Posterior vena cava (tissue), 2 donors: Measurements from ENCODE around the gene JAK2. TPM values are rescaled to one million over a fixed set of nuclear protein-coding genes. Genes with fewer than 3 reads are reported as not detected.
"Not testable (repeated sequence)": the region's sequence is repeated elsewhere in the genome, so short reads cannot be mapped to it uniquely, and the experiment has no call there.

Source experiments
- DNase-seq: peaks from one replicate; pipeline ENCODE4 v3.0.0-alpha.2; 2020; ENCODE audit warnings: low spot score
- intact Hi-C, 2 donors: fragments of 100-400 bp; cut with DNase I; formaldehyde crosslinking; loops; one replicate each; pipeline versions ENCODE4 v1.14.1 to v1.14.2; 2022 to 2023
- long read RNA-seq, 2 donors: library from polyadenylated mRNA; unstranded; transcript quantifications; one replicate each; pipeline ENCODE4 v2.0.0, GENCODE V29; 2020 to 2021
- total RNA-seq, 2 donors: library from RNA; stranded (reverse); fragmentation: NEBNext Ultra II Directional; extraction: Animal tissue kit (Norgen Biotek cat#: 25700); gene quantifications; one replicate each; pipeline ENCODE4 v1.2.1, GENCODE V29; 2021
- donor health status: DM: yes; HTN: yes; CAD: no.
- donor health status: DM: yes; HTN: yes; CAD: no.

Gene JAK2
- total RNA-seq = 10 to 100 TPM; 65.8 to 67.2 TPM
- long read RNA-seq, donor 1, full-length matches to known transcripts = 4 of 21 reads
- long read RNA-seq, donor 1, partial matches to known transcripts = 7 of 21 reads
- long read RNA-seq, donor 1, other reads (novel, unspliced or antisense) = 10 of 21 reads
- long read RNA-seq, donor 2, partial matches to known transcripts = 18 of 42 reads
- long read RNA-seq, donor 2, other reads (novel, unspliced or antisense) = 24 of 42 reads

DNA sequence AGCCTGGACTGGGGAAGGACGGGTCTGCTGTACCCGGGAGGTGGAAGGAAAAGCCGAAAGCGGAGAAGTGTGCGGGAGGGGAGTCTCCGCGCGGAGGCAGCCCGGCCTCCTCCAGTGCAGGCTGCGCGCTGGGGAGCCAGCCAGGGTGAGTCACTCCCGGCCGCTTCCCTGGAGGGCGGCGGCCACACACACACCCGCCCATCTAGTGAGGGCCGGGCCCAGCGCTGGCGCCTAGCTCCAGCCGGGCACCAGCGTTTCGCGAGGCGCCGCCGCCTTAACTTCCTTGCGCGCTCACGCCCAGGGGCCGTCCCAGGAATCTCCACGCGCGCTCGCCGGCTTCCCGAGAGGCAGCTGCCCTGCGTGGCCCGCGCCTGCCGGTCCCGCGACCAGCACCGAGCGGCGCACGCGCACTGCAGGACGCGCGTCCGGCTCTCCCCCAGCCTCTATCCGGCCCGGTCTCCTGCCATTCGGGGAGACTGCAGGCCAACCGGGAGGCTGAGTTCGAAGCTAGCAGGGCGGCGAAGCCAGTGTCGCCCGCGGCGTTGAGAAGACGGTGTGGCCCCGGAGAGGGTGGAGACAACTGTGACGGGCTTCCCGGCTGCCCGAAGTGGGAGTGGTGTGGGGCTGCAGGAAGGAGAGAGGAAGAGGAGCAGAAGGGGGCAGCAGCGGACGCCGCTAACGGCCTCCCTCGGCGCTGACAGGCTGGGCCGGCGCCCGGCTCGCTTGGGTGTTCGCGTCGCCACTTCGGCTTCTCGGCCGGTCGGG lies at the start of gene JAK2:
JAK2 (plus strand) TSS at position 652 of the 765 bp plus-strand sequence. CDS start 36,716 bp downstream, outside the sequence.
- DNase-seq = peak; percentile 98
- intact Hi-C loops = loop anchor here (5.0 to 10.0 kb wide), 2 partner anchors 50 to 223 kb away; no protein-coding TSS in a partner anchor

DNA sequence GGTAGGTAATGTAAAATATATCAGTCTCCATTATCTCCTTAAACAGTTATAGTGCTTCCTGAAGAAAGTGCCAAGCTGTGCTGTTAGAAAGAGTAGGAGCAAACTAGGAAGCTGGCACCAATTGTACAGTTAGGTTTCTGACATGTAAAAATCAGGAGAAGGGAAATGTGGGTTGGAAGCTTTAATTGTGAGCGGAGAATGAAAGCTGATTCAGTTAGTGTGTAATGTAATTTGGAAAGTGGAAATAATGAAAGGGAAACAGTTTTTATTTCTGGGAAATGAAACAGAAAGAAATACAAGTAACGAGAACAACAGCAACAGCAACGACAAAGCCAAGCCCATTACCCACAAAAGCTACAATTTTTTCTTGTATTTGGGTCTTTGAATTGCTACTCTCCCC lies 48.8 kb upstream of the JAK2 start:
- DNase-seq = no peak
- intact Hi-C loops = loop anchor here (5.0 to 10.0 kb wide), 2 partner anchors 49 to 629 kb away; partner anchors contain the start of gene JAK2 (in 1 of the 2)

DNA sequence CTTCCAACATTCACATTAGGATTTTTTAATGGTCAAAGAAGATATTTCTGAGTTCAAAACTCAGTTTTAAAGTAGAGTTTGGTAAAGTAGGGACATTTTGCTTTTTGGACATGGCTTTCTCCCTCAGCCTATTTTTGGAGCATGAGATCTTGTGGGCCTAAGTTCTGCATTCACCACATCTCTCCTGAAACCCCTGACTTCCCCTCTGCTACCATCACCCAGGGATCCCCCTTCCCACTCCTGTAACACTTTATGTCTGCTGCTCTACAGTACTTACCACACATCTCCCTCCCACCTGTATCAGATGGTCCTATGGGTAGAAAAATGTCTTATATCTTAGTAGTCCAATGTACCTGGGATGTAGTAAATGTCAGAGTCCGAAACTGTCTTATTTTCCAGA lies 48.2 kb upstream of the JAK2 start:
- intact Hi-C loops = loop anchor here (5.0 to 10.0 kb wide), 2 partner anchors 48 to 630 kb away; partner anchors contain the start of gene JAK2 (in 1 of the 2)
- no peak for DNase-seq

DNA sequence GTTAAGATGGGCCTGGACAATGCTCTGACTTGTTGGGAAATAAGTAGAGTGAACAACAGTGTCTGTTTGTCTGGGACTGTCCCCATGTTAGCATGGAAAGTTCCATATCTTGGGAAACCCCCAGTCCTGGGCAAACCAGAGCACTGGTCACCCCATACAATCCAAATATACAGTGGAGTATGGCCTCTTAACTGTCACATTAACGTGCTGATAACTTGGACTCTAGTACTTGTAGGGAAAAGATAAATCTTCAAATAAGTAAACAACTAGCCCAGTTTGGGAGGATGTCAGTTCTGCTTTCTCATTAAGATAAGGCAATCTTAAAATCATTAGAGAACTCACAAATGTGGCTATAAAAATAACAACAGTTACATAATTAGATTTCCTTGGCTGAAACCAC lies 47.6 kb upstream of the JAK2 start:
- intact Hi-C loops = loop anchor here (5.0 to 10.0 kb wide), 2 partner anchors 47 to 630 kb away; partner anchors contain the start of gene JAK2 (in 1 of the 2)
- no peak for DNase-seq

DNA sequence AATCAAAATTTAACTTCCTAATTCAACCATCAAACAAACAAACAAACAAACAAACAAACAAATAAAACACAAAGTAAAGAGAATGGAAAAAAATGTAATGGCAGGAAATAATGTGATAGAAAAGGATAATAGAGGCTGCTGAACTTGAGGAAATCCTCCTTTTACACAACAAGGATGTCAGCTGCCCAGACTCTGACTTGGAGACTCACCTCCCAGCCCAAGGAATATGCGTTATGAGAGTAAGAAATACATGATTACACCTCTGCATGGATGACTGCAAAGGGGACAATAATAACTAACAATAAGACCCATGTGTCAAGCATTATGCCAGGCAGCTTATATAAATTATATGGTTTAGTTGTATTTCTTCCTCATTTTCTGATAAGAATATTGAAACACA lies 46.6 kb upstream of the JAK2 start:
- intact Hi-C loops = loop anchor here (5.0 to 10.0 kb wide), 2 partner anchors 46 to 631 kb away; partner anchors contain the start of gene JAK2 (in 1 of the 2)
- no peak for DNase-seq

DNA sequence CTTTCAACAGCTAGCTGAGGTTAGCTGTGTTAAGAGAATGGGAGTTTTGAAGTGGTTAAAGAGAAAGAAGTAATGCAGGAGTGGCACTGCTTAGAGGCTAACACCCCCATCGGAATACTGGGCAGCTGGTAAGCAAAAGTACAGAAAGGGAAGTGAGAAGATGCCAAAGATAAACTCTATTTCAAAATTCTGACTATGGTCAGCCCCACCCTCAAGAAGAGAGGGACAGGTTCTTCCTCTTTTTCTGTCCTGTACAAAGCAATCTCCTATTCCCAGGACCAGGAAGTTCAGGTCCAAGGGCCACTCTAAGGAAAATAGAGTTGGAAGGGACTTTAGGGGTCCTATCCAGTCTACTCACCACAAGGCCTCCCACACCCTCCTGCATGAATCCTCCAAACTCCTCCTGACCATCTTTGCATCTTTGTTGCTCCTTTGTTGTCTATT lies 45.9 kb upstream of the JAK2 start:
- intact Hi-C loops = loop anchor here (1.0 to 10.0 kb wide), 3 partner anchors 28 to 632 kb away; partner anchors contain the start of gene JAK2 (in 1 of the 2)
- no peak for DNase-seq

DNA sequence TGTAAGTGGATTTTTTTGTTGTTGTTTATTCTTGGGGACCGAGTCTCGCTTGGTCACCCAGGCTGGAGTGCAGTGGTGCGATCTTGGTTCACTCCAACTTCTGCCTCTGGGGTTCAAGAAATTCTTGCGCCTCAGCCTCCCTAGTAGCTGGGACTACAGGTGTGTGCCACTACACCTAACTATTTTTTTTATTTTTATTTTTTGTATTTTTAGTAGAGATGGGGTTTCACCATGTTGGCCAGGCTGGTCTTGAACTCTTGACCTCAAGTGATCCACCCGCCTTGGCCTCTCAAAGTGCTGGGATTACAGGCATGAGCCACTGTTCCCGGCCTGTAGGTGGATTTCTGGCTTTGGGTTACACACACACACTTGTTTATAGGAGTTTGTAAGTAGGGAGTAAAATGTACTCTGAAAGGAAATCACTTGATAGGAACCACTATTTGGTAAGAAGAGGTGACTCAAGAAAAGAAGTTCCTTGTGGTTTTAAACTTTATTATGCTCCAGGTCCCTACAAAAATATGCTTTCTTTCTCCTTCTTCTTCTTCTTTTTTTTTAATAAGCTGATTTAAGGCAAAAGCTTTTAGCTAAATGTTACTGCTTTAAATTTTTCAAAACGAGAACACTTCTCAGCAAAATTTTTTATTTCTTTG lies 42.9 kb upstream of the JAK2 start:
- intact Hi-C loops = not testable (repeated sequence)

DNA sequence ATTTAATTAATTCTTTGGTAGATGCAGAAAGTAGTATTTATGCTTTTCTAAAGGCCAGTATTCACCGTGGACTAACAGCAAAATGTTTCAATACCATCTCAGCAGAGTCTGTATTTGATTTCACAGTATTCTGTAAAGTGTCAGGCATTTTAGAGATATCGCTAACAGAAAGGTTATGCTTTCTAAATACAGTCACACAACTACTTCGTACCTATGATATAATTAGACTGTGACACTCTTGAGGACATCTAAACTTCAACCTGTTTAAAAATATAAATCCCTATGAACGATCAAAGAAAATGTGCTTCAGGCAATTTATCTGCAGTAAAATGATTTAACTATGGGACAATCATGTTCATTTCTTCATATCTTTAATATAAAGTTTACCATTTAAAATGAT lies 41.7 kb upstream of the JAK2 start:
- intact Hi-C loops = no loop called here

More for the DNA sequence above, 42.9 kb upstream of the JAK2 start:
- not testable (repeated sequence) for DNase-seq

DNA sequence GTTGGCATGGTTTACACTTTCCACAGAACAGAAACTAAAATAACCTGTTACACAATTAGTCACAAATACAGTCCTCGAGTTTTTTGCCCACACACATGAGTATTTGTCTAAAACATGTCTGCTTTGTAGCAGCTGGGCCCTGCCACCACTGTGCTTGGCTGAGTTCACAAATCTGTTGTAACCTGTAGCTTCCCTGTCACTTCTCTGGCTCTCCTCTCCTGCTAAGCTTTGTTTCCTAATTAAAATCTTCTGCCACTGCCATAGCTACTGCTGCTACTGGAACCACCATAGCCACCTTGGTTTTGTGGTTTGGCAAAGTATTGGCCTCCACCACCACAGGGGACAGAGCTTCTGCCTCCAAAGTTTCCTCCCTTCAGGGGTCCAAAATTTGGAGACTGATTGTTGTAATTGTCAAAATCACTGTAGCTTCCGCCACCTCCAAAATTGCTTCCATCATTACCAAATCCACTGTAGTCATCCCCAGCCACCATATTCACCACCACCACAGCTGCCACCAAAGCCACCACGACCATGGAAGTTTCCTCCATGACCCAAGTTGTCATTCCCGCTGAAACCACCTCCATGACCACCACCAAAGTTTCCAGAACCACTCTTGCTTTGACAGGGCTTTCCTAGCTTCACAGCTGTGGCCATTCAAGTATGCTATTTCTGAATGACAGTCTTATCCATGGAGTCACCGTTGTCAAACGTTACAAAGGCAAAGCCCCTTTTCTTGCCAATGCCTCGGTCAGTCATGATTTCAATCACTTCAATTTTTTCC lies 40.5 kb upstream of the JAK2 start:
- intact Hi-C loops = loop anchor here in 1 of 2 donors (2.0 kb wide), 1 partner anchor 68 kb away; no protein-coding TSS in a partner anchor

More for the DNA sequence above, 41.7 kb upstream of the JAK2 start:
- DNase-seq = no peak

DNA sequence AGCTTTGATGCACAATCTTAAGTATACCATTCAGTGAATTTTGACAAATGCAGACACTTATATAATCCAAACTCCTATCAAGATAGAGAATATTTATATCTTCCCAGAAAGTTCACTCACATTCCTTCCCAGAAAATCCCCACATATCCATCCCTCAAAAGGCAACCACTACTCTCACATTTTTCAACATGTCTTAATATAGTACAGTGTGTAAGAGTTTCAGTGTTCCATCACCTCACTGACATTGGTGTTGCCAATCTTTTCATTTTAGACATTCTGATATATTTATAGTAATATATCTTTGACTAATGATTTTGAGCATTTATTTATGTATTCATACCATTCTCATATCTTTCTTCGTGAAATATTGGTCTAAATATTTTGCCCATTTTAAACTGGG lies 38.1 kb upstream of the JAK2 start:
- no peak for DNase-seq
- intact Hi-C loops = no loop called here

More for the DNA sequence above, 40.5 kb upstream of the JAK2 start:
- DNase-seq = not testable (repeated sequence)

DNA sequence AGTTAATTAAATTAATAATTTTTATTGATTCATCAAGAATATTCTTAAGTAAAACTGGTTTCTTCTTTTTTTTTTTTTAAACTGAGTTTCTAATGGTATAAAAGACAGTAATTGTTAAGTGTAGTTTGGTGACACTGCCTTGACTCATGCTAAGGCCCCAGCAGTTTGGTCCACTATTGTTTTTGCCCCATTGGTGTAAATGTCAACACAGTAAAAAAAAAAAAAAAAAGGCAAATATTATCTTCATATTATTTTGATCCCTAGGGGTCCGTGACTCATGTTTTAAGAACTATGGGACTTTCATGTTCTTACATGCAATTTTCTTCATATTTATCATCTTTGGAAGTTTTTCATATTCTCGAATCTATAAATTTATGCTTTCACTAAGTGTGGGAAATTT lies 29.2 kb upstream of the JAK2 start:
- no peak for DNase-seq
- intact Hi-C loops = no loop called here

DNA sequence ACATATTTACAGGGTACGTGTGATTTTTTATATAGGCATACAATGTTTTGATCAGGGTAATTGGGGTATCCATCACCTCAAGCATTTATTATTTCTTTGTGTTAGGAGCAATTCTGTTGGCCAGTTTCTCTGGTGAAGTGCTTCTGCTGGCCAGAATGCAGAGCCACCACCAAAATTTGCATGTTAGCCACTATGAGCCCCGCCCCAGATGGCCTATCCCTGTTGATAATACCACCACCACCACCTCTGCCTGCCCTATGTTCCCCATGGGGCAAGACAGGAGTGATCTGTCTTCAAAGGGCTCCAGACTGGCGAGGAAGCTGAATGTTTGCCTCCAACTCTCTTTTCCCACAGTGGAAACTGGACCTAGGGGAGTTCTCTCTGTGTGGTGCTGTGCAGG lies 26.0 kb upstream of the JAK2 start:
- DNase-seq = no peak
- intact Hi-C loops = no loop called here

DNA sequence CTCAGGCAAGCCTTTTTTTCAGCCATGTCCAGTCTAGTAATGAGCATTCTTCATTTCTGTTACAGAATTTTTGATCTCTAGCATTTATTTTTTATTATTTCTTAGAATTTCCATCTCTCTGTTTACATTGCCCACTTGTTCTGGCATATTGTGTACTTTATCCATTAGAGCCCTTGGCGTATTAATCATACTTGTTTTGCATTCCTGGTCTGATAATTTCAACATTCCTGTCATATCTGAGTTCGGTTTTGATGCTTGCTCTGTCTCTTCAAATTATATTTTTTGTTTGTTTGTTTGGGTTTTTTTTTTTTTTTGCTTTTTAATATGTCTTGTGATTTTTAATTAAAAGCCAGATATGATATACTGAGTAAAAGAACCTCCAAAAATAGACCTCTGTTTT lies 23.0 kb upstream of the JAK2 start:
- no peak for DNase-seq
- intact Hi-C loops = no loop called here

DNA sequence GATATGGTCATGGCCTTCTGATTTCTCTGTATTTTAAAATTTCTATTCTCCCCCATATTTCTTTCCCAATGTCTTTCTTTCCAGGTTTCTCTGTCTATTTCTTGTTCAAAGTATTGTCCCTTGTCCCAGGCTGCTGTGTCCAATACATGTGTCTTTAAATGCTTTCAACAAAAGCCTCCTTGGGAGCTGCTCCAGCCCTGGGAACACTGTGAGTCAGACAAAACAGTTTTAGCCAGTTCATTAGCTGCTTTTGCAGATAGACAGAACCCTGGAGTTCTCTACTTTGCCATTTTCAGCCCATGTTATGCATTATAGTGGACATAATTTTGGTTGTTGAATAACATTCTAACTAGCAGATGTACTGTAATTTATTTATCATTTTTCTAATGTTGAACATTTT lies 20.5 kb upstream of the JAK2 start:
- DNase-seq = no peak
- intact Hi-C loops = no loop called here

DNA sequence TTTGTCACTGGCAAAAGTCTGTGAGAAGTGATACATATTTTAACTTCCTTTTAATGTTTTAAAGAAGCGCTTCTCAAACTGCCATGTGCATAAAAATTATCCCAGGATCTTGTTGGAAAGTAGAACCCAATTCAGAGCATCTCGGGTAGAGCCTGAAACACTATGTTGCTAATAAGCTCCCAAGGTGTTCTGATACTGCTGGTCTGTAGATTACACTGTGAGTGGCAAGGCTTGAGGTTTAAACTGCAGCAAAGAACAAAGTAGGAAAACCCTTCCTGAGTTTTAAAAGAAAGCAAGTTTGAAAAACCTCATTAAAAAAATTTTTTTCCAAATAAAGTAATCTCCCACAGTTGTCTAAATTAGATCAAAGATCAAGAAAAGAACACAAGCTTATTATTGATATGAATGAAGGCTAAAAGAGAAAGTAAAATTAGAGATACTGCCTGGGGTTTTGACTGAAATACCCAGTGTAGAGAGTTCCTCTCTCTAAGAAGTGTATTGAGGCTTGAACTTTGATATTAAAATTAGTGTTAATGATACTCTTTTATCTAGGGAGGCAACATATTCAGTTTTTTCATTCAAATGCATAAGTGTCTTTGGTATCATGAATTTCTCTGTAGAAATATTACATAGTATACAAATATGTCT lies 19.8 kb upstream of the JAK2 start:
- no peak for DNase-seq
- intact Hi-C loops = no loop called here

DNA sequence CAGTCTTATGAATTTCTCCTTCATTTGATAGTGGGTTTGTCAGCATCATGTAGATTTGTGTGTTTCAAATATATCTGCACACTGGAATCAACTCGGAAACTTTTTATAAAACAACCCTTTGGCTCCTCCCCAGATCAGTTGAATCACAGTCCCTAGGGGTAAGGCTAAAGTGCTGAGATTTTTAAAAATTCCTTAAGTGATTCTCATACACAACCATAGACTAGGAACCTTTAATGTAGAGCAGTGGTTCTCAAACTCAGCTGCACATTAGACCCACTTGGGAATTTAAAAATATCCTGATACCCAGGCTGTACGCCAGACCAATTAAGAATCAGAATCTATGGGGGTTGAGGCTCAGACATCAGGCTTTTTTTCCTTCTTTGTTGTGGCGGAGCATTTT lies 17.5 kb upstream of the JAK2 start:
- no peak for DNase-seq
- intact Hi-C loops = loop anchor here in 1 of 2 donors (1.0 kb wide), 1 partner anchor 28 kb away; no protein-coding TSS in a partner anchor

DNA sequence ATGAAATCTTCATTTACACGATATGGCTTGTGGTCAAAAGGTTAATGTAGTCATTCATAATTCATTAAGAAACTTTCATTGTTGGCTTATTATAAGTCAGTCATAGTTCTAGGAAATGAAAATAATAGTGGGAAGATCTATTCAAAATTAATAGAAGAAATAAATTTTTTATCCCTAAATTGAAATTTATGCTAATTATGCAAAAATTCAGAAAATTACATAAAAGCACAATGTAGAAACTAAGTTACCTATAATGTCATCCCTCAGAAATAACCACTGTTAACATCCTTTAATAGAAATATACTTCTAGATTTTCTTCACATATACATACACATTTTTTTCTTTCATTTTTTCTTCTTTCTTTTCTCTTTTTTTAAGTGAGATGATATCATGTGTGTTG lies 15.9 kb upstream of the JAK2 start:
- intact Hi-C loops = no loop called here
- no peak for DNase-seq

DNA sequence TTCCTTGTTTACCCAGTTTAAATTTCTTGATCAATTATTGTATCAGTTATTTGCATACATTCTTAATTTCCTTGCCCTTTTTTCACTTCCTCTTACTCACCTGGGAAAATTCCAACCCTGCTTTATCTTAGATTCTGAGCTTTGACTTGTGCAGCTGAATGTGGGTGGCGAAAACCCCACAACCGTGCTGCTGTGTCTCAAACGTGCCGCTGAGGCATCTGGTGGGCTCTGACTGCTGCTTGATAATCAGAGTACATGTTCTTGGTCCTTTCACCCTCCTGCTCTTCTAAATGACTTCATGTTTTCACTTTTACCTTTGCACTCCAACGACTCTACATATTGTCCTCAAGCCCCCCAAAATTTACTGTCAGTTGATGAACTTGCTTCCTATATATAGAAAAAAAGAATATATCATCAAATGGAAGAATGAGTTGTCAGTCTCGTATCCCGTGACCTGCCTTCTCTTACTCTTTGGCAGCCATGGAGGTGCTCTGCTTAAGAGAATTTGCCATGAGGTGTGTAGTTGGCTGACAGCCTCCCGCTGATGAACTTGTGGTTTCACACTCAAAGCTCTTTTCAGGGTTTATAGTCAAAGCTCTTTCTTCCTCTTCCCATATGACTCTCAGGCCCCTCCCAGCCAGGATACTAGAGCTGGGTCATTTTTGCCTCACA lies 14.0 kb upstream of the JAK2 start:
- DNase-seq = no peak
- intact Hi-C loops = no loop called here
